Measurements from ENCODE around the gene CXXC5. TPM values are rescaled to one million over a fixed set of nuclear protein-coding genes. Genes with fewer than 3 reads are reported as not detected.

The CXXC5 gene
- total RNA-seq, 1 experiment from 2014 or later, result 39.8 TPM

- no peak for DNase-seq (ENCODE audit: low read depth)
Observed at GRCh38 chr5:139680368-139681111, 32.4 kb downstream of the CXXC5 start.

GRCh38 chr5:139681112-139681458 lies 32.9 kb downstream of the CXXC5 start:
- no peak for DNase-seq (ENCODE audit: low read depth)

- DNase-seq (ENCODE audit: low read depth), result no peak
Observed at GRCh38 chr5:139681466-139681865, 33.3 kb downstream of the CXXC5 start.

- no peak for DNase-seq (ENCODE audit: low read depth)
Observed at GRCh38 chr5:139682016-139682975, 34.1 kb downstream of the CXXC5 start.

- no peak for DNase-seq (ENCODE audit: low read depth)
Observed at GRCh38 chr5:139683295-139684271, 35.4 kb downstream of the CXXC5 start.

- no peak for DNase-seq (ENCODE audit: low read depth)
Observed at GRCh38 chr5:139684350-139684880, 36.3 kb downstream of the CXXC5 start.

- DNase-seq (ENCODE audit: low read depth), result no peak
Observed at GRCh38 chr5:139684881-139685749, 37.0 kb downstream of the CXXC5 start.

- DNase-seq (ENCODE audit: low read depth), result no peak
Observed at GRCh38 chr5:139685886-139686285, 37.7 kb downstream of the CXXC5 start.

- DNase-seq (ENCODE audit: low read depth), result no peak
Observed at GRCh38 chr5:139686356-139686705, 38.2 kb downstream of the CXXC5 start.

- no peak for DNase-seq (ENCODE audit: low read depth)
Observed at GRCh38 chr5:139686706-139687441, 38.7 kb downstream of the CXXC5 start.

GRCh38 chr5:139687656-139688055 lies 39.5 kb downstream of the CXXC5 start:
- DNase-seq (ENCODE audit: low read depth), result no peak

- no peak for DNase-seq (ENCODE audit: low read depth)
Observed at GRCh38 chr5:139688088-139688702, 40.0 kb downstream of the CXXC5 start.

GRCh38 chr5:139688751-139689372 lies 40.7 kb downstream of the CXXC5 start:
- no peak for DNase-seq (ENCODE audit: low read depth)

GRCh38 chr5:139689631-139690063 lies 41.5 kb downstream of the CXXC5 start:
- no peak for DNase-seq (ENCODE audit: low read depth)

- peak; percentile 55 for DNase-seq (ENCODE audit: low read depth)
Observed at GRCh38 chr5:139690064-139690802, 42.1 kb downstream of the CXXC5 start.

- no peak for DNase-seq (ENCODE audit: low read depth)
Observed at GRCh38 chr5:139690803-139691629, 42.9 kb downstream of the CXXC5 start.

GRCh38 chr5:139692148-139692547 lies 44.0 kb downstream of the CXXC5 start:
- DNase-seq (ENCODE audit: low read depth), result no peak

Data from RPMI7951 (cell line).